Measurements from ENCODE around the gene OR6J1.

DNA sequence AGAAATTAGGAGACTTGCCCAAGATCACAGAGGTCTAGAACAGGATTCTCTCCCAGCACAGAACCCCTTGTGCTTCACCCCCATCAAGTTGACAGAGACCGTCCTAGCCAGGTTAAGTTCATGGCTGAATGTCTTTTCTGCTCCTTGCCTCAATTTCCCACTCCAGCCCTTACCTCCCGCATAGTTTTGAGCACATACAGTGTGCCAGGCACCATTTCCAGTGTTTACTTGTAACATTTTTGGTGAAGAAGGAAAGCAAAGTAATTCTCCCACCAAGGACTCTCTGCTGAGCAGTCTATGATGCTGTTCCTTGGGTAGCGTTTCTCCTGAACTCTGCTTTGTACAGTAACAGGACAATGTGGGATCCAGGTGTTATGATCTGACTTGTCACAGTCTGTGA lies 44.8 kb downstream of the OR6J1 start:
- TF ChIP-seq ZNF274 (IDR thresholded peaks at IDR 0.05; ENCODE audit: low read depth, low read length) (no peak), SUZ12 (IDR thresholded peaks at IDR 0.05; ENCODE audit: extremely low read depth, insufficient read depth, insufficient read length) (no peak)
